ENCODE measurements around the gene CACNB3. TPM values are rescaled to one million over a fixed set of nuclear protein-coding genes. Genes with fewer than 3 reads are reported as not detected.

The CACNB3 gene
- total RNA-seq, 1 experiment from 2014 or later, result 11.2 TPM

DNA sequence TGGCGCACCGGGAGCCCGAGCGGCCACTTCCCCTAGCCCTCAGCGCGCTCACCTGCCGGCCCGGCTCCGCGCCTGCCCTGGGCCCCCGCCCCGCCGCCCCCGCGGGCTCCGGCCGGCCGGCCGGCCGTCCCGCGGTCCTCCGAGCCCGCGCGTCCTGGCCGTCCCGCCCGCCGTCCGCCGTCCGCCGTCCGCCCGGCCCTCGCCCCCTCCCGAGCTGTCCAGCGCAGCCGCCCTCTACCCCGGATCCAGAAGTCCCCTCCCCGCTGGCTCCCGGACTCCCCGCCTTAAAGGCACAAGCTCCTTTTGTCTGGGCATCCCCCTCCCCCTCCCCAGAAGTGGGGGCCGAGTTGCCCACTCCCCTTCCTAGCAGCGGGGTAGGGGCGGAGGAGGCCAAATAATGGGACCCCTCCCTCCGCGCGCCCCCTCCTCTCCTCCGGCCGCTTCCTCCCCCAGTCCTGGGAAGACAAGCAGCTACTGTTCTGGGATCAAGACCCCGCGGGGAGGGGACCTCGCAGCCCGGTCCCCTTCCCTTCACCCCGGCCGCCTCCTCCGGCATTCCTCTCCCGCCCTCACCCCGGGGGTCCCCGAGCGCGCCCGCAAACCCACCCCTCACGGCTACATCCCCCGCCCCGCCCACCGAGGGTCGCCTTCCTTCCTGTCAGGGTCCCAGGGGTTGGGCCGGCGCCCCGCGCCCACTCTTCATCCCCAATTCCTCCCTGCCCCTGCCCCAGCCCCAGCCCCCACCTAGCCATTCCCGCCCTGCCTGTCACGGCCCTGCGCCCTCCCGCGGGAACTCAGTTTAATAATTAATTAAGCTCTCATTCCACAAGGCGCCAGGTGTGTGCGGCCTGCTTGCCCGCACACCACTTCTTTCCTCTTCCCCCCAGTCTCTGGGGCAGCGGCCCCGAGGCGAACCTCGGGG, 29.2 kb upstream of the CACNB3 start, which contains the start of gene ADCY6:
Gene ADCY6 (minus strand): TSS at position 236 of the 922 bp plus-strand sequence. CDS start 5,655 bp downstream, outside the sequence.
- DNase-seq (ENCODE audit: low read depth), result peak; percentile 63

DNA sequence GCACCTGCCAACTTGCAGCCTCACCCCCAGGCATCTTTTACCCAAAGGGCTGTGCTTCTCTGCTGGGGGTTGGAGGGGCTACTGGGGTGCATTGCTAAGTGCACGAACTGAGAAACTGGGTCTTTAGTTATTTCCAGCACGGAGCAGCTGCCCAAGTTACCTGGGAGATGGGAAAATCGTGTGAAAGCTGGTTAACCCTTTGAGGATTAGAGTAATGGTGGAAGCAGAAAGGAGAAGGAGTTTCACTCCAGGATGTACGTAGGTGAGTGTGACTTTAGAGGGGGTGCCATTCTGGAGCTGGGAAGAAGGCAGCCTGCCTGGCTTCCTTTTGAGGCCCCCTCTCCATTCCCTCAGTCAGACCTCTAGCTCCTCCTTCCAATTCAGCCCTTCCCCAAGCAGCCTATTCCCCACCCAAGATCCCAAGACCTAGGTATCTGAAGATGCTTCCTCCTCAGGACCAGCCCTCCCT, 28.4 kb upstream of the CACNB3 start:
- DNase-seq (ENCODE audit: low read depth), result no peak

DNA sequence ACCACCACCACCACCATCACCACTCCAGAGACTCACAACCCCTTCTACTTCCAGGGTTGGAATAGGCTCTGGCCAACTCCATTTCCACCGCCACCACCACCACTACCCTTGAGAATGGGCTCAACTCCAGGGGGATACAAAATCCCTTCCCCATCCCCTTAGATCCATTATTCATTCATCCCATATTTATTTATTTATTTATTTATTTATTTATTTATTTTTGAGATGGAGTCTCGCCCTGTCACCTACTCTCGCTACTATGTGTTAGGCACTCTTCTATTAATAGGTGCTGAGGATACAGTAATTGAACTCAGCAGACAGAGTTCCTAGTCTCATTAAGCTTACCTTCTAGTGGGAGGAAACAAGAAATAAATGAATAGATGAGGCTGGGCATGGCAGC, 24.6 kb upstream of the CACNB3 start:
- DNase-seq (ENCODE audit: low read depth), result no peak

DNA sequence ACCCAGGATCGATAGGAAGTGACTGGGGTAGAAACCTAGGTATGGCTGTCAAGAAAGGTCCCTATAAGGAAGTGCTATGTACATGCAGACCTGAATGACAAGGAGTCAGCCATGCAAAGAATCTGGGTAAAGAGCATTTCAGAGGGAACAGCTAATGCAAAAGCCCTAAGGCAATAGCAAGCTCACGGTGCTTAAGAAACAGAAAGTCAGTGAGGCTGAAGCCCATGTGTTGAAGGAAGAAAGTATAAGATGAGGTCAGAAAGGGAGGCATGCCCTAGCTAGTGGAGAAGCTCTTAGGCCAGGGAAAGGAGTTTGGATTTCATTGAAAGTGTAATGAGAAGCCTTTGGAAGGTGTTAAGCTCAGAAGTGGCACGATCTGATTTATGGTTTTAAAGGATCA, 23.4 kb upstream of the CACNB3 start:
- peak; percentile 85 for DNase-seq (ENCODE audit: low read depth)

DNA sequence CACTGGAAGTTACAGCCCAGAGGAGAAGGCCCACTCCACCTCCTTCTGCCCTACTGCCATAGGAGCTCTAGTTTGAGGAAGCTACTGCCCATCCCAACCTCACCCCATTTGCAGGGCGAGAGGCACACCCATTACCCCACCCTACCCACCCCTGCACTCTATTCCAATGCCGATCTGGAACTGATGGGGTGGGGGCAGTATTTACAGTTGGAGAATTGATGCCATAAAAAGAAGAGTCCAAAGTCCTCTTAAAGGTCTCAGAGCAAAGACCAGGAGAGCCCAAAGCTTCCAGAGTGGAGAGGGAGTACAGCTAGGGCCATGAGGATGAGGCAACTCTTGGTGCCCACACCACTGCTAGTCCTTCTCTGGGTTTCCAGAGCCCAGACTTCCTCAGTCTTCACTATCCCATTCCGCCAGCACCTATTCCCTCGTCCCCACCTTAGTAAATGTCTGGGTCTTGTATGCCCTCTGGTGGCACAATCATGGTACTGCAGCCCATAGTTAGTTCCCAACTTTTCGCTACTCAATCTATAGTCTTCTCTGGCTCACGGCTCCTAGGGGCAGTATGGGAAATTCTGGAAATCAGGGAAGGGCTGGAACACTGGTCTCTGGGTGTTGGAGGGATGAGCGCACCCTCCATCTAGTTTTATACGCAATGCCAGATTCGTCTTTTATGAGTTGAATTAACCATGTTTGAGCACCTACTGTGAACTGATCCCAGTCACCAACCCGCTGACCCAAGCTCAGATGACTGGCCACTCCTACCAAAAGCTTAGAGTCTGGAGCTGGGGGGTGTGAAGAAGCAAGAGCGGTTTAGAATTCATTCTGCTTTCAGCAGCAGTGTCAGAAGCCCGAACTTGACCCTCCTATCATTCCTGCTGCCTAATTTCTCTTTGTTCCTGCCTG, 22.5 kb upstream of the CACNB3 start:
- DNase-seq (ENCODE audit: low read depth), result peak; percentile 69

DNA sequence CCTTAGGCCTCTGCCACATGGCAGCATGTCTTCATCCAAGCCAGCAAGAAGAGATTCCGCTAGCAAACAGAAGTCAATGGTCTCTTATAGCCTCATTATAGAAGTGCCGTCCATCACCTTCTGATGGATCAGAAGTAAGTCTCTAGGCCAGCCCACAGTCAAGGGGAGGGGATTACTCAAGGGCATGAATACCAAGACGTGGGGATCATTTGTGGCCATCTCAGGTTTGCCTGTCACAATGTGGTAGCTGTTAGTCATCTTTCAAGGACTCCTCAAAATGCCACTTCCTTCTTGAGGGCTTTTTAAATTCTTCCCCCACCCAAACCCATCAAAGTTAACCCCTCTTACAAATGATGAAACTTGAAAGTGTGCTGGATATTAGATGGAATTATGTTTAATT, 21.3 kb upstream of the CACNB3 start:
- no peak for DNase-seq (ENCODE audit: low read depth)

DNA sequence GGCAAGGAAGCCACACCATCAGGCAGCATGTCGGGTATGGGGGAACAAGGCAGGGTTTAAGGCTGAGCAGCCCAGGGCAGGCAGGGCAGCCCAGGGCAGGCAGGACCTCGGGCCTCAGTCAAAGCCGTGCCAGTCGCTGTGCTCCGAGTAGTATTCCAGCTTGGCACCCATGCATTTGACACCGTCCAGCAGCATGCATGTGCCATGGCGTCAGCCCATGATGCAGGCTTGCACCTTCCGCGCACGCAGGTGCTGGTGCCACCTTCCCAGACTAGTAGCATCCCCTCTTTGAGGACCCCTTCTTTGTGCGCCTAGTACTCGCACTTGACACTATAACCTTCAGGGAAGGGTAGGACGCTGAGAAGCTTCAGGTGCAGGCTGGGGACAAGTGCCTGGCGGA, 17.8 kb upstream of the CACNB3 start:
- no peak for DNase-seq (ENCODE audit: low read depth)

DNA sequence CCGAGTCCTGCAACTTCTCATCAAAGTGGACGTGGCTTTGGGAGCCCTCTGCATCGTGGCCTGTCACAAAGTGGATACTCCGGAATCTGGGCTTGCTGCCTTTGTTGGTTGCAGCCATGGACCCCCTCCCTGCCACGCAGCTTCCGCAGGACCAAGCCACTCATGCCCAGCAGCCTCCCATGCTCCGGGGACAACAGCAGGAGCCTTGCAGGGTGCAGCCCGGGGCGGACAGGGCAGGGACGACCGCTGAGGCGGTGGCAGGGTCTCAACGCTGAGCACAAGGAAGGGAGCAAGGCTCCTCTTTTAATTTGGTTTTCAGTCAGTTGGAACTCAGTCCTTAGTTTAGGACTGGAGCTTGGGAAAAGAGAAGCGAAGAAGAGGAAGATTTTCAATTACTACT, 17.3 kb upstream of the CACNB3 start:
- DNase-seq (ENCODE audit: low read depth), result no peak

DNA sequence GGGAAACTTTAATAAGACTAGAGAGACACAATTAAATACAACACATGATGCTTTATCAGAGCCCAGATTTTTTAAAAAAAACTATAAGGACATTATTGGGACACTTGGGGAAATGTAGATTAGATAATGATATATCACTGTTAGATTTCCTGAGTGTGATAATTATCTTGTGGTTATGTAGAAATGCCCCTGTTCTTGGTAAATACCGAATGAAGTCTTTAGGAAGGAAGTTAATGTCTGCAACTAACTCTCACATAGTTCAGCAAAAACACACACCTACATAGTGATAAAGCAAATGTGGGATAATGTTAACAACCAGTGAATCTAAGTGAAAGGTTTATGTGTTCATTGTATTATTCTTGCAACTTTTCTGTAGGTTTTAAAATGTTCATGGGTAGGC, 14.6 kb upstream of the CACNB3 start:
- DNase-seq (ENCODE audit: low read depth), result no peak

DNA sequence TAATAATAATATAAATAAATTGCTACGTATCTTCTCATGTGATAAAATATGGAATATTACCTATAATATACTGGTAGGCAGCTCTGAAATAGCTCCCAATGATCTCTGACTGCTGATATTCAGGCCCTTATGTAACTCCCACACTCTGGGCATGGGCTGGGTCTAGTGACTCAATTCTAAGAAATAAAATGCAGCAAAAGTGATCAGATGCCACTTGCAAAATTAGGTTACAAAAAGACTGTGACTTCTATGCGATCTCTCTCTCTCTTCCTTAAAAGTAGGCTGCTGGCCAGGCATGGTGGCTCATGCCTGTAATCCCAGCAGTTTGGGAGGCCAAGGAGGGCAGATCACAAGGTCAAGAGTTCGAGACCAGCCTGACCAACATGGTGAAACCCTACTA, 10.3 kb upstream of the CACNB3 start:
- DNase-seq (ENCODE audit: low read depth), result no peak

DNA sequence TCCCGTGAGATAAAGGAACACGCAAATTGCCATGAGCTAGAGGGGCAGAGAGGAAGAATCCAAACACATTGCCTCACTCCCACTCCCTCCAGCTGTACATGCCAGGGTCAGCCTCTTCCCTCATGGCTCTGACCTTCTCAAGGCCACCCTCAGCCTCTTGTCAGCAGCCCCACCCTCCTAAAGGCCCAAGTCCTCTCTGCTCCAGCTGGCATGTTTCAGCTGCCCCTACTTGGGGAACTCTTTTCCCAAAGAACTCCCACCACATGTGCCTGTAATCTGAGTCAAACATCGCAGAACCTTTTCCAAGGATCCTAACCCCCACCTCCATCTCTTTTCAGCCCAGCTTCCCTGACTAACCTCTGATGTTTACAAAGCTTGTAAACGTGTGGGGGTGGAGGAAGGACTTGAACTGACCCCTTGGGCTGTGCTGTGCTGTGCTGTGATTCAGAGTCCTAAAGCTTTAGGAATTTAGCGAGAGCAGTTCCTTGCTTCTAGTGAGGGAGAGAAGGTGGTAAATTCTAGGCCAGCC, 7.3 kb upstream of the CACNB3 start:
- DNase-seq (ENCODE audit: low read depth), result peak; percentile 41

DNA sequence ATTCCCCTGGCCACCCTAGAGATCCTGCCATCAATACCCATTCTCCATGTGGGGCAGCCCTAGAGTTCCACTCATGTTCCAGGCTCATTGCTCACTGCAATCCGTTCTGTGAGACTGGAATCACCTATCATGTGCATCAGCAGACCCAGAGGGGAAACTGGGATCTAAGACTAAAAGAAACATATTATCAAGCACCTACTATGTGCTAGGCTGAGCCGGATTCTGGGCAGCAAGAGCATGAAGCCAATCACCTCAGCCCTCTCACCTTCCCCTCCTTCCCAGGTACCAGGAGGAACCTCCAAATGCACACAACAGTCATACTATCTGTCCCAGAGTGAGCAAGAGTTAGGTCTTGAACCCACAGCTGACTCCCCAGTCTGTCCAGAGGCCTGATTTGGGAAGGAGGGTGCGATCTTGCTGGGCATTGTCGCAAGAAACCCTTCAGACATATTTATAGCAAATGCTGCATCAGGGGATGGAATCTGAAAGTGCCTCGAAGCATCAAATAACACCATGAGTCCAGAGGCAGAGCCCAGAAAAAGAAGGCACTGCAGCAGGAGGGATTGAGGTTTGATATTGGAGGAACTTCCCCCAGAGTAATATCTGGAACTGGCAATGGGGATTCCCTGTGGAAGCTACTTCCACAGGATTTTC, 6.7 kb upstream of the CACNB3 start:
- no peak for DNase-seq (ENCODE audit: low read depth)

DNA sequence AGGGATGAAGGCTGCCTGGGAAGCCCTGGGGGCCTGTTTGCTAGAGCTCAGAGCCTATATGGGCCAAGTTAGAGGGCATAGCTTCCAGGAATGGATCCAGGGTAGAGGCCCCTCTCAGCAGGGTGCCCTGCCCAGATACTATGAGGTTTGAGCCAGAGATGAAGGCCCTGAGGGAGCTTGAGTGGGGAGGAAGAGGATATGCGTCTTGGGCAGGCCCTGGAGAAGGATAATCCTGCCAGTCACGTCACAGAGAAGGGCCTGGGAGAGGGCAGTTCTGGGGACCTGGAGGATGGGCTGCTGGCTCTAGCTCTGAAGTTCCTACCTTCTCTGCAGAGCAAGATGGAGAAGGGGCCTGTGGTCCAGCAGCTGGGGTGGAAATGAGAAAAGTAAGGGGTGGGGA, 5.9 kb upstream of the CACNB3 start:
- no peak for DNase-seq (ENCODE audit: low read depth)

DNA sequence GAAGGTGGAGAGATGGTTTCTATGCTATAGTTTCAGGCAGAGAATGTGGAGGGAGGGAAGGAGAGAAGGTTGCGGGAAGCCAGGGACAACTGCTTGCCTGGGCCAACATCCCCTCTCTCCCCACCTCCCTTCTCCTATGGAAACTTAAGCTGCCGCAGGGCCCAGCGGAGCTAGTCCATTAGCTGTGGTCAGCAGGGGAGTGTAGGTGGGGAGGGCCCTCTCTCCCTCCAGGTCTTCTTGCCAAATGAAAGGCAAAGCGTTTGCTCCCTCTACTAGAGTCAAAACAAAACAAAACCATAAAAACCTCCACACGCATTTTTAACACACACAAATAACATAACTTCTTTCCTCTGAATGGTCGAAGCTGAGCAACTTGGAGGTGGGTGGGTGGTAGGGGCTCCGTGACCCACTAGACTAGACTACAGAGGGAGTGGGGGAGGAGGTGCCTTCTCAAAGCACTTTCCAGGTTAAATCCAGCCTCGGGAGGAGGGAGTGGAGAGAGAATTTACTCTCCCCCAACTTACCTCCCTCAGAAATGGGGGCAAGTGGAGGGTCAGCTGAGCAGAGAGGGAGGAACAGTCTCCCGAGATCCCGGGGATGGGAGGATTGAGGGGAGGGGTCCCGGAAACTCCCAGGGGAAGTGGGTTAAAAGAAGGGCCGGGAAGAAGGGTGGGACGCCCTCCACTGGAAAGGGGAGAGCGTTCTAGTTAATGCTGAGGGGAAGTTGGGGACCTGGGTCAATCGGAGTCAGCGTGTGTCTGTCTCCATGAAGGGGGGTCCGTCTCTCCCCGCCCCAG, 4.6 kb upstream of the CACNB3 start:
- no peak for DNase-seq (ENCODE audit: low read depth)

DNA sequence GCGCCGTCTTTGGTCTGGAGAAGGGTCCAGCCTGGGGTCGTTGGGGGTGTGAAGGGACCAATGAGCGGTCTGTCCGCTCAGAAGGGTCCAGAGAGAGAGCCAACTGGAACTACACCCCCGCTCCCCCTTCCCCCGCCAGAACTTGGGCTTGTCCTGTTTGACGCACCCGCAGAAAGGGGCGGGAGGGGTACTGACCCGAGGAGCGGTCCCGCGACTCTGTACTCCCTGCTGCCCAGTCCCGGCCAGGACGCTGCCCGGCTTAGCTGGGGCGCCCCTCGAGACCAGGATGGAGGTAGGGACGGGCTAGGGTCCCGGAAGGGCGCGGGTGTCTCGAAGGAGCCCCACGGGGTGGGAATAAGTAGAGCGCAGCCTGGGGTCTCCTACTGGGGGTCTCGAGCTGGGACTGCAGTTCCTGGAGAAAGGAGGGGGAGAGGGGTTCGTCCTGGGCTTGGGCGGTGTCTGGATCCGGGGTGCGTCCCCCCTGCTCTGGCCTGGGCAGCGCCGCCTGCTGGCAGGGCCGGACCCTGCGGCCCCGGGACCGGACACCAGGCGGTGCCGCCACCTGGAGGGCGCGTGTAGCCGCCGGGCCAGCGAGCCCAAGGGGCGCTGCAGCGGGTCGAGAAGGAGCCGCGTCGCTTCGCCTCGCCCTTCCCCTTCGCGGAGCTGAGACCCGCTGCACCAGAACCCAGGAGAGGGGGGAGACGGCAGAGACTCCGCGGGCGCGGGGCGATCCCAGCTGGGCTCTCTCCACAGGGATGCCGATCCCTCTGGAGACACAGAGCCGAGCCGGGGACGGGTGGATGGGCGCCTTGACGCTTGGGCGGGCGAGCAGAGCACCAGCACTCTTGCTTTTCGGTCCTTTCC, 3.8 kb upstream of the CACNB3 start:
- peak; percentile 65 for DNase-seq (ENCODE audit: low read depth)

DNA sequence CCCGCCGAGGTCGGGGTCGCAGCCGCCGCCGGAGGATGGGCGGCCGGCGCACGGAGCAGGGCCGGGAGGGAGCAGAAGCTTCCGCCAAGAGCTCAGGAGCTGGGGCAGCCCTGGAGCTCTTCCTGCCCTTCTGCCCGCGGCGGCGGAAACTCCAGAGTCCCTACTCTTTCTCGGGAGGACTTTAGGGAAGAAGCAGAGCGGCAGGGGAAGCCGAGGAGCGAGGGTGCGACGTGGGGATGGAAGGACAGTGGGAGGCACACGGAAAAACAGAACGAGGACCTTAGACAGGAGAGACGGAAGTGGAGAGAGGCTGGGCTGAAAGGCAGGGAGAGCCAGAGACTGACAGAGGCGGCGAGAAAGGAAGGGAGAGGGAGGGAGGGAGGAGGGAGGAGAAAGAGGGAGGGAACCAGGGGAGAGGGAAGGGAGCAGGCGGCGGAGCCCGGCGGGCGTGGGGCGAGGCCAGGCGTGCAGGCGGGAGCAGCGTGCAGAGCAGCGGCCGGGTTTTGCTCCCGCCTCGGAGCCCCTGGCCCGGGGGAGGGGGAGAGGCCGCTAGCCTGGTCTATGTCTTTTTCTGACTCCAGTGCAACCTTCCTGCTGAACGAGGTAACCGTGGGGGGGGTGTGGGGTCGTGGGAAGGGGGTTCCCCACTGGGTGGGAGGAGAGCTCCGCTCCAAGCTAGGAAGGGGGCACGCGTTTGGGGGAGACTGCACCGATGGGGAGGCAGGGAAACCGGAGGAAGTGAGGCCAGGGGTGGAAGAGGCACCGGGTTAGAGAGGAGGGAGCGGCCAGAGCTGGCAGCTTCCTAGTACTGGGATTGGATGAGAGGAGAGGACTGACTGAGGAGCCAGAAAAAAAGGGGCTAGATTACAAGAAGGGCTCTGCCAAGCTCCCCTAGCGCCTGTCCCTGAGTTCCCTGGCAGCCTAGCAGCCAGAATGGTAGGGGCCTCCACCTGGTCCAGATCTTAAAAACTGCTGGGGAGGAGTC, 2.9 kb upstream of the CACNB3 start:
- peak; percentile 82 for DNase-seq (ENCODE audit: low read depth)

DNA sequence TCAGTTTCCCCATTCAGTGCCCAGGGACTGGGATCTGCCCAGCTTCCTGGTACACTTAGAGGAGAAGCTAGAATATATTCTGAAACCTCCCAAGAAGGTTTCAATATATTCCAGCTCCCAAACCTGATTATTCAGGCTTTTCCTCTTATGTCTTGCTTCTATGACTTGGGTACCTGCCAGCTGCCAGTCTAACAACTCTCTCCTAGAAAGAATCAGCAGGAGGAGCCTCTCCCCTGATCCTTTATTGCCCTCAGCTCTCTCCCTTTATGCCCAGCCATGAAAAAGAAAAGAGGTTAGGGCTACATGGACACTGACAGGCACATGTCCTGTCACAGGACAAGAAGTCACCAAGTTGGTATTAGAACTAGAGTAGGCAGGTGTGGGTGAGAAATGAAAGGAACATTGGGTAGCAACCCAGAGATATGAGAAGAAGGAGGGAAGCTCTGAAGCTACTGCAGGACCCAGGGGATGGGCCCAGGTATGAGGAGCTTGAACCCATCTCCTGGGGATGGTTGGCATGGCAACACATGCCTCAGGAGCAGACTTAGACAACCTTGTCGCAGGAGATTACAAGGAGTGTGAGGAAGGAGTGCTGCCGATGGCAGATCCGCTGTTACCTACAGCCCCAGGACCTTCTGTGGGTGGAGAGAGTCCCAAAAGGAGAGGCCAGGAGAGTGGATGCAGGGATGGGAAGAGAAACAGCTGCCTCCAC, 2.0 kb upstream of the CACNB3 start:
- DNase-seq (ENCODE audit: low read depth), result no peak

All from RPMI7951 (cell line).